Measurements from ENCODE around the gene POLD4.

The POLD4 gene

GRCh38 chr11:67357831-67358670 lies 4.7 kb upstream of the POLD4 start:
- no peaks in the 10 kb centered on the region for H3K27me3 ChIP-seq (ENCODE audit: insufficient read depth, low read length)
- peaks cover 19% of the 10 kb centered on the region for H3K4me1 ChIP-seq (ENCODE audit: insufficient read depth, low read length)
- H2AFZ ChIP-seq (ENCODE audit: low read depth, low read length): no peak overlapping the region
- no peaks in the 10 kb centered on the region for H3K9me3 ChIP-seq (ENCODE audit: low read length)
- H3K4me3 ChIP-seq (ENCODE audit: low read length): no peak overlapping the region
- no peaks in the 10 kb centered on the region for H3K36me3 ChIP-seq (ENCODE audit: insufficient read depth, low read length)

GRCh38 chr11:67356864-67357561 lies 3.7 kb upstream of the POLD4 start:
- Histone ChIP-seq H3K36me3 (ENCODE audit: insufficient read depth, low read length) (no peaks in the 10 kb centered on the region), H3K4me1 (ENCODE audit: insufficient read depth, low read length) (peaks cover 26% of the 10 kb centered on the region), H2AFZ (ENCODE audit: low read depth, low read length) (no peak overlapping the region), H3K27me3 (ENCODE audit: insufficient read depth, low read length) (no peaks in the 10 kb centered on the region), H3K9me3 (ENCODE audit: low read length) (no peaks in the 10 kb centered on the region), H3K4me3 (ENCODE audit: low read length) (no peak overlapping the region)

DNA sequence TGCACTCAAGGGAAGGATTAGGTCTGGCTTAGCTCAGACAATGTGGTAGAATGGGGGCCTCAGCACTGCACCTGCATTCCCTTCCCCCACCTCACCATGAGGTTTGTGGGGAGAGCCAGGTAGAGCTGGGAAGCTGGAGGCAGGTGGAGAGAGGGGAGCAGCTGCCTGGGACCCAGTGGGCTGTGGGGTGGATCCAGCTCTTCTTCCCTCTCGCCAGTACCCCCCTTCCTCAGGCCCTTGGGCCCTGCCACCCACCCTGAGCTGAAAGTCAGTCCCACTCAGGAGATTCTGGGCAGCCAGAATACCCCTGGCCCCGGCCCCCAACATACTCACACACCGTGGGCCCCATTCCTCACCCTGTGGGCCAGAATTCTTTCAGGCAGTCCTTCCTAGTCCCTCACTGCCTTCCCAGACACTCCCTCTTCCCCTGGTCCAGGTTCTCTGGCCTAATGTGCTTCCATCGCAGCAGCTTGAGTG lies 3.1 kb upstream of the POLD4 start:
- Histone ChIP-seq H3K9me3 (ENCODE audit: low read length) (no peaks in the 10 kb centered on the region), H3K4me3 (ENCODE audit: low read length) (no peak overlapping the region), H2AFZ (ENCODE audit: low read depth, low read length) (no peak overlapping the region), H3K4me1 (ENCODE audit: insufficient read depth, low read length) (peaks cover 27% of the 10 kb centered on the region), H3K27me3 (ENCODE audit: insufficient read depth, low read length) (no peaks in the 10 kb centered on the region), H3K36me3 (ENCODE audit: insufficient read depth, low read length) (no peaks in the 10 kb centered on the region)

- Histone ChIP-seq H3K9me3 (ENCODE audit: low read length) (no peaks in the 10 kb centered on the region), H3K4me1 (ENCODE audit: insufficient read depth, low read length) (peaks cover 29% of the 10 kb centered on the region), H3K27me3 (ENCODE audit: insufficient read depth, low read length) (no peaks in the 10 kb centered on the region), H2AFZ (ENCODE audit: low read depth, low read length) (no peak overlapping the region), H3K36me3 (ENCODE audit: insufficient read depth, low read length) (no peaks in the 10 kb centered on the region), H3K4me3 (ENCODE audit: low read length) (no peak overlapping the region)
Observed at GRCh38 chr11:67355794-67356386, 2.5 kb upstream of the POLD4 start.

DNA sequence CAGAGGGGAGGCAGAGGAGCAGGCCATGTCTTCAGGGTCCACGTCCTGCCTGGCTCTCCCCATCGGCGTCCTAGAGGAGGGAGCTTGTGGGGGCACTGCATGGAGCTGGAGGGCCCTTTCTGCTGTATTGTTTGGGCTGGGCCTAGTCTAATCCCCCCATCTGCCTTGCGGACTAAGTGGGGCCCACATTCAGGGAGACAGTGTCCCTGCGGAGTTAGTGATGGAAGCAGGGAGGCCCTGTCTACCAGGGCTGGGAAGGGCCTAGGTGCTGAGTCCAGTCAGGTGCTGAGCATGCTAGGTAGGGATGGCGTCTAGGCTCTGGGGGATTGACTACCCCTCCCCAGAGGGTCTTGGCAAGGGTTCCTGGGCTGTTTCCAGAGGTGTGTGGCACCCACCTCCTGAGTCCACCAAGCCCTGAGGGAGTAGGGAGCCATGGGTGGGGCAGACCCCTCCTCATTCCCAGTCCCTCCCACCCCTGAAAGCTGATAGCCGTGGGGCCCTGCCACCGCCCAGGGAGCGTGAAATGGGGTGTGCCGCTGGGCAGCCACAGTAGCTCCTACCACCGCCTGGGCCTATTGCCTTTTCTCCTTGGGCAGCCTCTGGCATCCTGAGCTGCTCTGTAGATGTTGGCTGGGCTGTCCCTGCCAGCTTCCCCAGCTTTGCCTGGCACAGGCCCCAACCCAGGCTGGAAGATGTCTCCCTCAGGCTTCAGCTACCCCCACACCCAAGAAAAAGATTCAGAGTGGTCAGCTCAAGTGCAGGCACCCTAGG lies 1.9 kb upstream of the POLD4 start:
- H2AFZ ChIP-seq (ENCODE audit: low read depth, low read length): no peak overlapping the region
- H3K36me3 ChIP-seq (ENCODE audit: insufficient read depth, low read length): no peaks in the 10 kb centered on the region
- no peaks in the 10 kb centered on the region for H3K9me3 ChIP-seq (ENCODE audit: low read length)
- no peak overlapping the region for H3K4me3 ChIP-seq (ENCODE audit: low read length)
- H3K4me1 ChIP-seq (ENCODE audit: insufficient read depth, low read length): peaks cover 29% of the 10 kb centered on the region
- H3K27me3 ChIP-seq (ENCODE audit: insufficient read depth, low read length): no peaks in the 10 kb centered on the region

GRCh38 chr11:67354075-67355022 lies 1.0 kb upstream of the POLD4 start:
- Histone ChIP-seq H3K4me3 (ENCODE audit: low read length) (peak overlapping the region; percentile 61), H2AFZ (ENCODE audit: low read depth, low read length) (peak overlapping the region; percentile 72), H3K9me3 (ENCODE audit: low read length) (no peaks in the 10 kb centered on the region), H3K27me3 (ENCODE audit: insufficient read depth, low read length) (no peaks in the 10 kb centered on the region), H3K36me3 (ENCODE audit: insufficient read depth, low read length) (no peaks in the 10 kb centered on the region), H3K4me1 (ENCODE audit: insufficient read depth, low read length) (peaks cover 29% of the 10 kb centered on the region)

DNA sequence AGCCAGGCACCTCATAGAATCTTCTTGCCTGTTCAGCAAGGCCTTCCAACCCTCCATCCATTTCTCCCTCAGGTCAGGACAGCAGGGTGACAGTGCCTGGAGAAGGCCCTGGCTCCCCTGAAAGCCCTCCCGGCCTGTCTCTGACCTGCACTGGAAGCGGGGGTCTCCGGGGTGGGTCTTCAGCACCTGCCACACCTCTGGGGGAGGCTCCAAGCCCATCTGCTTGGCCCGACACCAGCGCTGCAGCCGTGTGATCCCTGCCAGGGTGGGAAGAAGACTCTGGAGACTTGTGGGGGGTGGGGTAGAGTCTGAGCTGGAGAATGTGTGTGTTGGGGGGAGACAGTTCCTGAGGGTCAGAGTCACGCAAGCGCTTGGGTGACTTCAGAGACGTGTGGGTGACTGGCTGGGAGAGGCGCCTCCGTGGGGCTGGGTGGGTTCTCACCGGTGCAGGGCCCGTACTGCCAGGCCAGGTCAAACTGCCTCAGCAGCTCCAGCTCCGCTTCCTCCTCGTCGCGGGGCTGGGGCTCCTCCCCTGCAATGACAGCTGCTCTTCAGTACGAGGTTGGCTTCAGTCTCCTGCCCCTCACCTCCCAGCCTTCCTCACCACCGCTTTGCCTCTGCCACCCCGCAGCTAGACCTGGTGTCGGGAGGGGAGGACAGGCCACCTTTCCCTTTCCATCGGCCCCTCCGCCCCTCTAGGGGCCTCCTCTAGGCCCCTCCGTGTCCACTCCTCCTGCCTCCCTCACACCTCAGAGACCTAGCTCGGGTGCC lies 615 bp downstream of the POLD4 start:
- peaks cover 29% of the 10 kb centered on the region for H3K4me1 ChIP-seq (ENCODE audit: insufficient read depth, low read length)
- no peaks in the 10 kb centered on the region for H3K9me3 ChIP-seq (ENCODE audit: low read length)
- no peaks in the 10 kb centered on the region for H3K36me3 ChIP-seq (ENCODE audit: insufficient read depth, low read length)
- peak overlapping the region; percentile 72 for H2AFZ ChIP-seq (ENCODE audit: low read depth, low read length)
- peak overlapping the region; percentile 61 for H3K4me3 ChIP-seq (ENCODE audit: low read length)
- H3K27me3 ChIP-seq (ENCODE audit: insufficient read depth, low read length): no peaks in the 10 kb centered on the region

DNA sequence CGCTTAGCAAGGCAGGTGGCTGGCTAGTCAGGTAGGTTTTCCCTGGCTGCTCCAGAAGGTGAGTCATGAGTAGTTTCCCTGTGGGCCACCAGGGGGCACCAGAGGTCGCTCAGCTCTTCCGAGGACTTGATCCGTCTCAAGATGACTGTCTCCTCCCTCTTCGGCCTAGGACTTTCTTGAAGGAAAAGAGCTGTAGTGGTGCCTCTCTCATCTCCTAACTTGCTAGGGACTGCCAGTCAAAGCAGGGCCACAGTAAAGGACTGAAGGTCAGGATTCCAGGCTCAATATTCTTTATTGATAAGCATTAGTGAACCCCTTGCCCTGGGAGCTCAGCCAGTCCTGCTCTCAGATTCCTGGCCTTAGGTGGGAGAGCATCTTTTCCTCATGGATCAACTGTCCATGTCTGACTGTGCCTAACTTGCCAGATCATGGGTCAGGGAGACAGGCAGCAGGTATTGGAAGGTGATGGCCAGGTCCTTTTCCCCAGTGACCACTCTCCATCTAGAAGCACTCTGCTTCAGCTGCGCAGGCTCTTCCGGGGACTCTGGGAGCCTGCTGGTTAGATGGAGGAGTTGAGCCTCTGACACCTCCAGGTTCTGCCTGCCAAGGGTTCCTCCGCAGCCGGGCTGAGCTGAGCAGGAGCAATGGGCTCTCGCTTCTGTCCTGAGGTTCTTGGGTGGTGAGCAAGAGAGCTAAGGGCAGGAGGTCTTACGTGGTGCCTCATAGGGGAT lies 1.9 kb downstream of the POLD4 start:
- Histone ChIP-seq H3K4me3 (ENCODE audit: low read length) (no peak overlapping the region), H3K4me1 (ENCODE audit: insufficient read depth, low read length) (peaks cover 23% of the 10 kb centered on the region), H3K36me3 (ENCODE audit: insufficient read depth, low read length) (no peaks in the 10 kb centered on the region), H3K27me3 (ENCODE audit: insufficient read depth, low read length) (no peaks in the 10 kb centered on the region), H2AFZ (ENCODE audit: low read depth, low read length) (no peak overlapping the region), H3K9me3 (ENCODE audit: low read length) (no peaks in the 10 kb centered on the region)

GRCh38 chr11:67349928-67350465 lies 3.3 kb downstream of the POLD4 start:
- Histone ChIP-seq H2AFZ (ENCODE audit: low read depth, low read length) (no peak overlapping the region), H3K4me3 (ENCODE audit: low read length) (no peak overlapping the region), H3K9me3 (ENCODE audit: low read length) (no peaks in the 10 kb centered on the region), H3K27me3 (ENCODE audit: insufficient read depth, low read length) (no peaks in the 10 kb centered on the region), H3K36me3 (ENCODE audit: insufficient read depth, low read length) (no peaks in the 10 kb centered on the region), H3K4me1 (ENCODE audit: insufficient read depth, low read length) (peaks cover 27% of the 10 kb centered on the region)

DNA sequence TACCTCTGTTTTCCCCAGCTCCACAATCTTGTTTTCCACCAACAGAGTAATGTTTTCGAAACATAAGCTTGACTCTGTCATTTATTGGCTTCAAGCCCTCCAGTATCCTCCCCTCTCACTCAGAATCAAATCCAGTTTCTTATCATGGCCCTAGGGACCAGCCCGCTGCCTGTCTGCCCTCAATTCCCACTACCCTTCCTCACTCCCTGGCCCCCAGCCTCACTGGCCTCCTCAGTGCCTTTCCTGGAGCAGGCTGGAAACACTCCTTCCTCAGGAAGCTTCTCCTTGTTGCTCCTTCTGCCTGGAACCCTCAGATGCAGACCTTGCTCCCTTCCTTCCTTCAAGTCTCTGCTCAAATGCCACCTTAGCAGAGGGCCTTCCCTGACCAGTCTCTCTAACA lies 3.9 kb downstream of the POLD4 start:
- no peaks in the 10 kb centered on the region for H3K9me3 ChIP-seq (ENCODE audit: low read length)
- H3K36me3 ChIP-seq (ENCODE audit: insufficient read depth, low read length): no peaks in the 10 kb centered on the region
- H3K27me3 ChIP-seq (ENCODE audit: insufficient read depth, low read length): no peaks in the 10 kb centered on the region
- H3K4me3 ChIP-seq (ENCODE audit: low read length): no peak overlapping the region
- H2AFZ ChIP-seq (ENCODE audit: low read depth, low read length): no peak overlapping the region
- peaks cover 21% of the 10 kb centered on the region for H3K4me1 ChIP-seq (ENCODE audit: insufficient read depth, low read length)

DNA sequence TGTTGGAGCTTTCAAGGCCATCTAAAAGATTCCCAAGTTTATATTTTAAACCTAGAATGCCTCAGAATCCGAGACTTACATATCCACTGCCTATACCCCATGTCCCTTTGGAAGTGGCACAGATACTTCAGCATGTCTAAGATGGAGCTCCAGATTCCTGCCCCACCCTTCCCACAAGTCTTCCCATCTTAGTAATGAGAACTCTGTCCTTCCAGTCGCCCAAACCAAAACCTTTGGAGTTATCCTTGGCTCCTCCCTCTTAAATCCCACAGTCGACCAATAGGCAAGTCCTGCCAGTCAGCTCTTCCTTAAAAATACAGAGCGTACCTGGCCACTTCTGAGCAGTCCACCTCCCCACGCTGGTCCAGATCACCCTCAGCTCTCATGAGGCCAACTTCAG lies 4.3 kb downstream of the POLD4 start:
- no peak overlapping the region for H3K4me3 ChIP-seq (ENCODE audit: low read length)
- no peaks in the 10 kb centered on the region for H3K9me3 ChIP-seq (ENCODE audit: low read length)
- H3K27me3 ChIP-seq (ENCODE audit: insufficient read depth, low read length): no peaks in the 10 kb centered on the region

More for the DNA sequence above, 4.3 kb downstream of the POLD4 start:
- Histone ChIP-seq H2AFZ (ENCODE audit: low read depth, low read length) (no peak overlapping the region), H3K4me1 (ENCODE audit: insufficient read depth, low read length) (peaks cover 17% of the 10 kb centered on the region), H3K36me3 (ENCODE audit: insufficient read depth, low read length) (no peaks in the 10 kb centered on the region)

All from neuron (in vitro differentiated cells).